Measurements from ENCODE around the gene HMBS.

- TF ChIP-seq, protein P1, sequence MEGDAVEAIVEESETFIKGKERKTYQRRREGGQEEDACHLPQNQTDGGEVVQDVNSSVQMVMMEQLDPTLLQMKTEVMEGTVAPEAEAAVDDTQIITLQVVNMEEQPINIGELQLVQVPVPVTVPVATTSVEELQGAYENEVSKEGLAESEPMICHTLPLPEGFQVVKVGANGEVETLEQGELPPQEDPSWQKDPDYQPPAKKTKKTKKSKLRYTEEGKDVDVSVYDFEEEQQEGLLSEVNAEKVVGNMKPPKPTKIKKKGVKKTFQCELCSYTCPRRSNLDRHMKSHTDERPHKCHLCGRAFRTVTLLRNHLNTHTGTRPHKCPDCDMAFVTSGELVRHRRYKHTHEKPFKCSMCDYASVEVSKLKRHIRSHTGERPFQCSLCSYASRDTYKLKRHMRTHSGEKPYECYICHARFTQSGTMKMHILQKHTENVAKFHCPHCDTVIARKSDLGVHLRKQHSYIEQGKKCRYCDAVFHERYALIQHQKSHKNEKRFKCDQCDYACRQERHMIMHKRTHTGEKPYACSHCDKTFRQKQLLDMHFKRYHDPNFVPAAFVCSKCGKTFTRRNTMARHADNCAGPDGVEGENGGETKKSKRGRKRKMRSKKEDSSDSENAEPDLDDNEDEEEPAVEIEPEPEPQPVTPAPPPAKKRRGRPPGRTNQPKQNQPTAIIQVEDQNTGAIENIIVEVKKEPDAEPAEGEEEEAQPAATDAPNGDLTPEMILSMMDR (IDR thresholded peaks at IDR 0.05), result no peak
- TF ChIP-seq POLR2A (IDR thresholded peaks at IDR 0.05), result no peak
These were observed 34.3 kb downstream of the HMBS start for GRCh38 chr11:119118946-119119345.

Measured in uterus (tissue), 2 donors.